HG03060 (cell line): Measurements from ENCODE around the gene UBE2O.

Experiments used
- ATAC-seq: cut with Tn5 transposase; IDR thresholded peaks from one replicate; pipeline ENCODE4 v1.9.1; 2021; ENCODE audit warnings: low read depth, moderate number of reproducible peaks; ENCODE audit not compliant: unreplicated experiment

Gene UBE2O

DNA sequence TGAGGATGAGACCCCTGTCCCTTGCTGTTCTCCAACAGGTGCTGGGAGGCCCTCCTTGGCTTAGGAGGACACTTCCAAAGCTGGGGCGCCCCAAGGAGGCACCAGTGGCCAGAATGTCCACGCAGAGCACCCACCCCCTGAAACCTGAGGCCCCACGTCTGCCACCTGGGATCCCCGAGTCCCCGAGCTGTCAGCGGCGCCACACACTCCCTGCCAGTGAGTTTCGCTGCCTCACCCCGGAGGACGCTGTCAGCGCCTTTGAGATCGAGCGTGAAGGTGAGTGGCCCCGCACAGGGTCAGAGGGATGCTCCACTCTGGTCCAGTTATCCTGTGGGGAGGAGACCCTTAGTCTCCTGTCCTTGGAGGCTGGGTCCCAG is 15.7 kb upstream of the UBE2O start:
- ATAC-seq: no peak

DNA sequence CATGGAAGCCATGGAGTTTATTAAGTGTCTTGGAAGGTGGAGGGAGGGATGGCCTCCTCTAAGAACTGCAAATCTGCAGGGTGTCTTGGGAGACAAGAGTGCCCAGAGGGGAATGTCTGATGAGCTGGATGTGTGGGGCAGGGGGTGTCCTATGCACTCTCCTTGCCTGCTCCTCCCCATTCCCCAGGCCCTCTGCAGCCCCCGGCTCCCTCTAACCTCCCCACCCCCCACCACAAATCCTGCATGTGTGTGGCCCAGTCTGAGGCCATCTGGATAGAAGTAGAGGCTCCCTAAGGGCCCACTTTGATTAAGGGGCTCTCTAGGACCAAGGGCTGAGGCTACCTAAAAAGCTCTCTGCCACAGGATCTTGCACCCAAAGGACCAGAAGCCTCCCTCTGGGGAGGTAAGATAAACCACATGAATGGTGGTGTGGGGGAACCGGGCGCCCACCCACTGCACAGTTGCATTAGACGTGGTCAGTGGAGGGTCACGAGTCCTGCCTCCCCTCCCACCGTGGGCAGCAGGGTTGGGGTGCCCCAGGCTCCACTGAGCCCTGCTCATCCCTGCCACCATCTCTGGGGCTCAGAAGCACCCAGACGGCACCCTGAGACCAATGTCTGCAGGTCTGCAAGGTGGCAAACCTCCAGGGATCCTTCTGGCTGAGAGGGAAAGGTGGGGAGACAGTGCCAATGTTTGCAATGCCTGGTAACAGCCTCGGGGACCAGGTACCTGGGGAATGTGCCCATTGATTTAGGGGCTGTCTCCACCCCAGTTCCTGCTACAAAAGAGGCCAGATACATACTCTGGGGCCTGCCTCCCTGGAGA is 15.1 kb upstream of the UBE2O start:
- ATAC-seq: no peak

- ATAC-seq: no peak
Measured at GRCh38 chr17:76467366-76467765, 14.4 kb upstream of the UBE2O start, which contains the start of gene AANAT. Gene AANAT, plus strand, starts transcription at chr17:76467603. Its CDS starts 1,144 bp downstream, at chr17:76468747.

DNA sequence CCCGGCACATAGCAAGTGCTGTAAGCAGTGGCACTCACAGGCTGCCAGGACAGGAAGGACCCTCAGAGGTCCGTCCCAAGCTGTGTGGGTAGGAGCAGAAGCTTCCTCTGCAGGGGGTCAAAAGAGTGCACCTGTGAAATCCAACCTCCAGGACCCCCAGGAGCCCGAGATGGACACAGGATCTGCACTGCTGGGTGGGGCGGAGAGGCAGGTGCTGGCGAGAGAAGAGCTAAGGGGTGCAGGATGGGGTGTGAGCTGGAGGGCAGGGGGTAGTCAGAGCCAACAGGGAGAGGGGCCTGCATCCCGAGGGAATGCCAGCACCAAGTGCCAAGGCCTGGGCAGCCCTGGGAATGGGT is 13.8 kb upstream of the UBE2O start:
- no peak for ATAC-seq

GRCh38 chr17:76462556-76463290 is 9.8 kb upstream of the UBE2O start:
- ATAC-seq: no peak

DNA sequence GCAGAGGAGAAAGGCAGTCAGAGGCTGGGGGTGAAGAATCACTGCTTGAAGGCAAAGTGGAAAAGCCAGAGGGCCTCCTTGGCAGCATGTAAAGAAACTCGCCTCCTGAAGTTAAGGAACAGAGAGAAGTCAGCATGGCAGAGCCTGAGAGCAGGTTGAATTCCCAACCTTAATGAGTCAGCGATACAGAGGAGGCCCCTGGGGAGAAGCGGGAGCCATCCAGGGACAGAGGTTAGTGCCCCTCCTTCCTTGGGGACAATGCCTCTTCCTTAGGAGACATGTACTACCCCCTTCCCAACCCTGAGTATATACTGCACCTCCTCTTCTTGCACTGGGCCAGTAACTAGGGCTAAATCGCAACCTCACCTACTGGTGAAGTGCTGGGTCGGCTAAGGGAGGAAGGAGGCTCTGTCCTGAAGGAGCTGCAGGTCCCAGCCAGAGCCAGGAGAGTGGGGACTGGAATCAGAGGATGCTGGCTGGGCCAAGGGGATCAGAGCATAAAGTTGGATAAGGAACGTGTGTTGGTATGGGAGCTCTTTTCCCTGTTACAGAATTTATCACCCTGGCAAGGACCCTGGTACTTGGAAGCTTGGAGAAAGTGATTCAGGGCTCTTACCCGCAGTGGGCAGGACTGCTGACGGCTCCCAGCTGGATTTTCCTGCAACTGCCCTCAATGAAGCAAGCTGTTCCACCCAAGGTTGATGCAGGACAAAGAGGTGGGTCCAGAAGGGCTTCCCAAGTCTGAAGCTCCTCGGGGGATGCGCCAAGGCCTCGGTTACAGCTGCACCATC is 9.0 kb upstream of the UBE2O start:
- no peak for ATAC-seq

GRCh38 chr17:76459674-76460073 is 6.7 kb upstream of the UBE2O start:
- ATAC-seq: no peak

DNA sequence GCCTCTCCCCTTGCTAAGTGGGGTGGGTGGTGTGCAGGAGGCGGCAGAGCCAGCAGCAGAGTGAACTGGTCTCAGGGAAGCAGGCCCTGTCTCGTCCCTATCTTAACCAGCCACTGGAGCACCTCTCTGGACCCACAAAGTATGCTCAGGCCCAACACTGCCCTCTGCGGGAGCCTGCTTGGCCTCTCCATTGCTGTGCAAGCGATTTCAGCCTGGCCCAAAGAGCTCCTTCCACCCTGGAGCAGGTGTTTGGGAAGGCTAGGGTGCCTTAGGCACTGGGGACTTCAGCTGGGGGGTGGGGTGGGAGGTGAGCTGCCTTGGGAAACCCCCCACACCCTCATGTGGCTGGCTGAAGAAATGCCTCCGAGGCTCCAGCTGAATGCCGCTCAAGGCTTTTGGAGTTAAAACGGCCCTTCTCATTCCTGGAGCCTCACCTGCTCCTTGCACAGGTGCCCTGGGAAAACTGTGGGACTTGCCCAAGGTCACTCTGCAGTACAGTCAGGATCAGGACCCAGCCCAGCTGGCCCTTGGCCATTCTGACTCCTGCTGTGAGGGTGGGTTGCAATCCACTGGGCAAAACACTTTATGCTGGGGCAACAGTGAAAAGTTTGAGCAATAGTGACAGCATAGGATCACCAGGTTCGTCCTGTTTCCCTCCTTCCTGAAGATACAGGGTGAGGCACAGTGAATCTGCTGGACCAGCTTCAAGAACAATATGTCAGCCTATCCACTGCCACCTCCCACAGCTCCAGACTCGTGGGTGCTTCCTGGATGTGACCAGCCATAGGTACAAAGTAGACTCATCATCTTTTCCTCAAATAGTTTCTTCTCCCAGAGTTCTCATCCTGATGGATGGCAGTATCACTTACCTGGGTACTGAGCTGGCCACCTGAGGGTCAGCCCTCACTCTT is 5.9 kb upstream of the UBE2O start:
- no peak for ATAC-seq

GRCh38 chr17:76453431-76453743 is 435 bp upstream of the UBE2O start:
- no peak for ATAC-seq

DNA sequence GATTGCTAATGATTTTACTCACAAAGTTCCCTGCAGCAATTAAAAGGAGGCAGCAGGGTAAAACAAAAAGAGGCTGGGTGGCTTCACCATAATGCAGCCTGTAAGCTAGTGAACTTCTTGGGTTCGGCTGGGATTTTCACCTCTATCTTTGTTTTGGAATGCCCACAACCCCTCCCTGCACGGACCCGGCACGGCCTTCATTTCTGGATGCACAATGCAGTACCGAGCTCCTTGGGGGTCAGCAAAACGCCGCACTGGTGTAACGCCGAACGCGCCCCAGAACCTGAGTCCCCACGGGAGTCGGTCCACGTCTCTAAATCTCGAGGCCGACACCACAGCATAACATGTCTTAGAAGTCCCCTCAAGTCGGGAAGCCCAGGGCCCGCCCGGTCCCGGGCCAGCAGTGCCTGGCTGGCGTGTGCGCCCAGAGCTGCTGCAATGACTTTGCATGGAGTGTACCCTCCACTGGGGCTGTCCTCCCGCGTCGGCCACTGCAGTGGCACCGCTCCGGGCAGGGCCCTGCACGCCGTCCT is 759 bp downstream of the UBE2O start:
- ATAC-seq: no peak

DNA sequence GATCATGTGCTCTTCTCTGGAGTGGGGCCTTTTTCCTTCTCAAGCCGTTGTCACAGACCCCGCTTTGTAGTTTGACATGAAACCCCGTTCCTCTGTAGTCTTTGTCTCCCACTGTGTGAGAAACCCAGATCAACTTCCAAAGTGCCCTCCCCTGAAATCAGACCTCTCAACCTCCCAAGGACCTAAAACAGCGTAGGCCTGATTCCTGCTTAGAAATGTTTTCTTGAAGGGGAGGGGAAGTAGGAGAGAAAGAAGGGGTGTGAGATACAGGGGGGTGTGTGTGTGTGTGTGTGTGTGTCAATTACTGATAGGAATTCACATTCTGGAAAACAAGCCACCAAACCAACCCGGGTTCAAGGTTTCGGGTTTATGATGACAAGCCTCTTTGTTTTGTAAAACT is 1.4 kb downstream of the UBE2O start:
- ATAC-seq: no peak

- no peak for ATAC-seq
Measured at GRCh38 chr17:76449126-76449525, 3.8 kb downstream of the UBE2O start.

- ATAC-seq: no peak
Measured at GRCh38 chr17:76447931-76448652, 4.9 kb downstream of the UBE2O start.

DNA sequence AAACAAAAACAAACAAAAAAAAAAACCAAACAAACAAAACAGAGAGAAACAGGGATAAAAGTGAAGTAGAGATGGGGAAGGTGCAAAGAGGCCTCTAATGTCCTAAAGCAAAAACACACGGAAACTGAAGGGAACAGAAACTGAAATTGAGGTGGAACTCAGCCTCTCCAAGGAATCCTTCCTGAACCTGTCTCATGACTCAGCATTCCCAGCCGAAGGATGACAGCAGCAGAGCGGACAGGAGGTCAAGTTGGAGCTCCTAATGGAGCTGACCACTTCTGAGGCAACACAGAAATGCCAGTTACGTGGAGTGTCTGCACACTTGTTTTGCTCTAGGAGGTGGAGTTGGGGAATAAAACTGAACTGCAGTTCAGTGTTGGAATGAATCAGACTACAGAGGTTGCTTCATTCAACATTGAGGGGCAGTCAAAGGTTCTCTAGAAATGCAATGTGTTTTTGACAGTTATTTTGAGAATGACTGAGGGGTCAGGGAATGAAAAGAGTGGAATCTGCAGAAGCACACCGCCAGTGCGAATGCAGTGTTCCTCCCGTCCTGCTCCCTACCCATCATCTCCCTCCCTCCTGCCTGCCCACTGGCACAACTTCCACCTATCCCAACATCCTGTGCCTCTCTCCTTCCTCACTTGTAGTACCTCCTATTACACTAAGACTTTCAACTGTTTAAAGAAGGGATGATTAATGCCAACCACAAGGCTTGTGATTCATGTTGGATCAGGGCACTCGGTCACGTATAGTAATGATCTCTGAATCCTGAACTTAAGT is 6.3 kb downstream of the UBE2O start:
- ATAC-seq: no peak

GRCh38 chr17:76445697-76446448 is 7.1 kb downstream of the UBE2O start:
- ATAC-seq: no peak

DNA sequence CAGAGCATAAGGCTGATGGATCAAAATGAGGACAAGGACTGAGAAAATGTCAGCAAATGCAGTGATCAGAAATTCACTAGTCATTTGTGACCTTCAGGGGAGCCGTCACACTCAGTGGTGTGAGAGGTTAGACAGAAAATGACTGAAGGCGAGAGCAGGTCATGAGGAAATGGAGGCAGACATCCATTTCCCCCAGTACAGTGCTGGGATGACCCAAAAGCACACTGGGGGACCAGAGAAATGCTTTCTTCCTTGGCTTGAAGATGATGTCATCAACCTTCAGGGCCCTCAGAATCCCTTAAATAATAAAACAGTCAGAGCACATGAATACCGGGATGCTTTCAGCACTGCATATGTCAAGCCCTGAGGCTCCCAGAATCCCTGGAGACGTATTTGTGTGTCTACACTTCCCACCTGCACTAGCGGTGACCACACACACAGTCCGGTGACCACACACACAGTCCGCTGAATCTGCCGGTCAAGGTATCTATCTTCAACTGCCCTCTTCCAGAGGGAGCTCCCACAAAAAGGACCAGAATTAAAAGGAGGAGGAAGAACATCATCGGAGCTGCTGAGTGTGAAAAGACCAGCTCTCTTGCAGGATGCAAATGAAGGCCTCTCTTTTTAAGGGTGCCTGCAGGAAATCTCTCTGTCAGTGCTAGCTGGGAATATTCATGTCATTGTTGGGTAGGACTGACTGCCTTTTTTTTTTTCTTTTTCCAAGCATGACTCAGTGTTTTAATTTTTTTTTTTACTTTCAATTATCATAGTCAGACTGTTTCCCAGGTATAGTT is 8.2 kb downstream of the UBE2O start:
- ATAC-seq: no peak
